Measurements from ENCODE around the gene UBE2N. TPM values are rescaled to one million over a fixed set of nuclear protein-coding genes. Genes with fewer than 3 reads are reported as not detected.

Gene UBE2N, protein sequence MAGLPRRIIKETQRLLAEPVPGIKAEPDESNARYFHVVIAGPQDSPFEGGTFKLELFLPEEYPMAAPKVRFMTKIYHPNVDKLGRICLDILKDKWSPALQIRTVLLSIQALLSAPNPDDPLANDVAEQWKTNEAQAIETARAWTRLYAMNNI
- total RNA-seq (2021; fragmentation: NEBNext Ultra II Directional; extraction: Animal tissue kit (Norgen Biotek cat#: 25700)) (215 and 225 TPM in 2 replicates), polyA plus RNA-seq (2011; rRNA removed) (62.1 and 108 TPM in 2 replicates), polyA minus RNA-seq (2011; rRNA and poly(A)+ RNA removed) (152 and 209 TPM in 2 replicates)
- 130 TPM for polyA plus RNA-seq (2011; cell fraction: cytosol; rRNA removed)
- polyA plus RNA-seq (2011; cell fraction: nucleus; rRNA removed), result 132 TPM
- 210 to 347 TPM (median 221 TPM) in 4 replicates for polyA plus RNA-seq (2012, experiment 1 of 2)
- 28.2 TPM for polyA plus RNA-seq (2012, experiment 2 of 2)
- polyA plus RNA-seq (2013, experiment 1 of 2), result 181 TPM
- polyA plus RNA-seq (2013, experiment 2 of 2), result 189 TPM
- 84.9 TPM for polyA minus RNA-seq (2011; cell fraction: cytosol; rRNA and poly(A)+ RNA removed)
- polyA minus RNA-seq (2011; cell fraction: nucleus; rRNA and poly(A)+ RNA removed), result 39.3 TPM
- long read RNA-seq, experiment 1, full-length matches to known transcripts, result 169 of 241 reads
- long read RNA-seq, experiment 1, partial matches to known transcripts, result 34 of 241 reads
- long read RNA-seq, experiment 1, other reads (novel, unspliced or antisense), result 38 of 241 reads
- long read RNA-seq, experiment 2, full-length matches to known transcripts, result 234 of 246 reads
- long read RNA-seq, experiment 2, partial matches to known transcripts, result 1 of 246 reads
- long read RNA-seq, experiment 2, other reads (novel, unspliced or antisense), result 11 of 246 reads

DNA sequence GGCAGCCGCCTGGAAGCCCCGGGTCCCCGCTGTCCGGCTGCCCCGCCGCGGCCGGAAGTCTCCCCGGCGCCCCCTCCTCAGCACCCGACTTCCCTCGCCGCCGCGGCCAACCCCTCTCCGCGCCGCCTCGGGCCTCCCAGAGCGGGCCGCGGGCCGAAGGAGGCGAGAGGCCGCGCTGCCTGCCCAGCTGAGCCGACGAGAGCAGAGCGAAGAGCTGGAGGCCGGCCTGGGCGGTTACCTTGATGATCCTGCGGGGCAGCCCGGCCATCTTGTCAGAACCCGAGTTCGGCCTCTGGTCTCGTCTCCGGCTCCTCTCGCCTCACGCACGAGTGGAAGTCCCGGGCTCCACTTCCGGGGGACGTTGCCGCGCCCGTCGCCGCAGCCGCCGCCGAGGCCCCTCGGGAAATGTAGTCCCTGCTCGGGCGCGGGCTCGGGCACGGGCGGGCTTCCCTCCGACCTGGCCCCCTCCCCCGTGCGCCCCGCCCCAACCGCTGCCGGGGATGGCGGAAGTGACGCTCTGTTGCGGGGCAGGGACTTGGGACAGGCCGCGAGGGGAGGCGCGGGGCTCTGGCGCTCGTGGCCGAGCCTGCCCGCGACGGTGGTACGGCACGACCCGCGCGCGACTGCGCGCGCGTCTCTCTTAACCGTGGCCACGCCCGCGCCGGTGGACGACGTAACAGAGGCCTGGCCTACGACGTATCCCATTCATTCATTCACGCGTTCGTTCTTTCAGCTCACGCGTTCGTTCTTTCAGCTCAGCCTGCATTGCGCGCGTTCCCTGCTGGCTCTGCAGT lies at the start of gene UBE2N:
Gene UBE2N (minus strand): TSS at position 331 of the 794 bp plus-strand sequence. CDS start 63 bp downstream, at position 268.
- CTCF ChIA-PET (ENCODE audit: partially characterized antibody), result no interaction called here
- no peak for FAIRE-seq
- WGBS, 2 experiments (ENCODE audit: extremely low coverage in 1 of 2, insufficient coverage in 1 of 2, insufficient read length in 1 of 2, insufficient replicate concordance in 2 of 2, low coverage in 1 of 2, low lambda C conversion rate in 2 of 2, missing lambda C conversion rate in 1 of 2), result 1% methylated on average over 75 of the region's 105 CpGs; no CpG with 5 or more reads in 1 of the 2 experiments
- TF ChIP-seq YY1 (IDR thresholded peaks at IDR 0.05; ENCODE audit: low read depth, low read length), result peak; percentile 85
- TF ChIP-seq SAP30 (IDR thresholded peaks at IDR 0.05; ENCODE audit: insufficient read depth, insufficient replicate concordance, low read length), result no peak
- peak; percentile 22; the same call in 1 of the 2 replicates for TF ChIP-seq RBBP5 (IDR thresholded peaks at IDR 0.05; ENCODE audit: borderline replicate concordance, low read depth, low read length)
- no peak for TF ChIP-seq CBX5 (IDR thresholded peaks at IDR 0.05; ENCODE audit: low read depth, low read length)
- TF ChIP-seq RFX5 (IDR thresholded peaks at IDR 0.05; ENCODE audit: borderline replicate concordance, low read depth, low read length), result no peak
- no peak for TF ChIP-seq RAD21 (IDR thresholded peaks at IDR 0.05 in 1 of 2, conservative IDR thresholded peaks at IDR 0.05 in 1 of 2; ENCODE audit: low read depth in 2 of 2, low read length in 2 of 2)
- no peak for TF ChIP-seq BRCA1 (IDR thresholded peaks at IDR 0.05; ENCODE audit: low read depth, low read length)

More for the DNA sequence above, at the start of gene UBE2N:
- peak within 1 kb of the TSS; percentile 64 for H3K4ac ChIP-seq (replicated peaks; ENCODE audit: insufficient read length, low read depth, low read length)
- no peaks in the 10 kb centered on the region for H3K9me3 ChIP-seq (ENCODE audit: insufficient read depth in 2 of 2, low read depth in 1 of 2, low read length in 1 of 2)
- peak within 1 kb of the TSS; percentile 94 for H4K5ac ChIP-seq (ENCODE audit: insufficient read length, low read depth, low read length)
- POLR2A ChIA-PET (ENCODE audit: partially characterized antibody), result interaction anchor here (0.9 to 2.4 kb wide), 13 partner anchors 12 to 679 kb away, joined by 3 to 9 read pairs (median 4); partner anchors contain the start of gene MRPL42
- no peaks in the 10 kb centered on the region for H3K36me3 ChIP-seq (ENCODE audit: control insufficient read depth in 2 of 4, insufficient read depth in 4 of 4, low read length in 3 of 4)
- H3K9ac ChIP-seq (replicated peaks in 1 of 4; ENCODE audit: extremely low read depth in 1 of 4, low read depth in 3 of 4, low read length in 3 of 4), result peak within 1 kb of the TSS; percentile 95 to 96 (median 96)
- H2AFZ ChIP-seq (ENCODE audit: low read length), result peak within 1 kb of the TSS; percentile 54
- peak; percentile 70 to 96 for DNase-seq (ENCODE audit: low read depth in 1 of 2, low spot score in 2 of 2)
- peak within 1 kb of the TSS; percentile 82 for H3K56ac ChIP-seq (replicated peaks; ENCODE audit: insufficient read length, low read depth, low read length)
- peak within 1 kb of the TSS; percentile 99 for H4K8ac ChIP-seq (ENCODE audit: extremely low read depth, insufficient read depth, low read length)
- no peaks in the 10 kb centered on the region for H3K79me1 ChIP-seq (ENCODE audit: low read depth, low read length)
- H2BK15ac ChIP-seq (ENCODE audit: low read length), result no peak within 1 kb of the TSS
- H3K4me3 ChIP-seq (ENCODE audit: extremely low read depth in 1 of 4, insufficient read depth in 2 of 4, low read depth in 3 of 4, low read length in 4 of 4), result peak within 1 kb of the TSS; percentile 87 to 96 (median 92)
- H3K23me2 ChIP-seq (ENCODE audit: low read depth, low read length), result peaks cover 11% of the 10 kb centered on the region; the same call in 1 of the 2 replicates
- H3K4me1 ChIP-seq (replicated peaks in 1 of 4; ENCODE audit: control insufficient read depth in 3 of 4, insufficient read depth in 4 of 4, low read length in 3 of 4), result peaks cover 0 to 15% (median 6%) of the 10 kb centered on the region in 4 experiments; a peak in 6 of 7 replicates
- no peak within 1 kb of the TSS for H2BK20ac ChIP-seq (ENCODE audit: low read length)
- H3K27ac ChIP-seq (ENCODE audit: low read depth, low read length), result peak within 1 kb of the TSS; percentile 95
- peak within 1 kb of the TSS; percentile 96 for H2BK5ac ChIP-seq (ENCODE audit: low read depth, low read length)
- peak within 1 kb of the TSS; percentile 89; the same call in 1 of the 2 replicates for H2AK5ac ChIP-seq (ENCODE audit: low read depth, low read length)
- H3K23ac ChIP-seq (ENCODE audit: insufficient read length), result no peak within 1 kb of the TSS
- H4K91ac ChIP-seq (replicated peaks; ENCODE audit: insufficient read length, low read length), result peak within 1 kb of the TSS; percentile 72
- H3K14ac ChIP-seq (ENCODE audit: insufficient read length), result no peak within 1 kb of the TSS
- H3K4me2 ChIP-seq (ENCODE audit: insufficient read depth in 1 of 2, low read depth in 2 of 2, low read length in 2 of 2), result peak within 1 kb of the TSS; percentile 82 to 92
- peaks cover 18 to 21% of the 10 kb centered on the region in 2 experiments for H4K20me1 ChIP-seq (replicated peaks in 1 of 2; ENCODE audit: control insufficient read depth in 1 of 2, insufficient read depth in 2 of 2, low read length in 2 of 2)
- no peak within 1 kb of the TSS for H2BK120ac ChIP-seq (replicated peaks; ENCODE audit: low read depth, low read length)
- peak within 1 kb of the TSS; percentile 94 for H3K18ac ChIP-seq (ENCODE audit: extremely low read depth, low read length)
- H2BK12ac ChIP-seq (ENCODE audit: low read depth, low read length), result peak within 1 kb of the TSS; percentile 95
- H3K79me2 ChIP-seq (ENCODE audit: control insufficient read depth in 1 of 2, insufficient read depth in 2 of 2, low read length in 2 of 2), result peaks cover 34 to 58% of the 10 kb centered on the region in 2 experiments
- no peaks in the 10 kb centered on the region for H3K27me3 ChIP-seq (replicated peaks in 1 of 4; ENCODE audit: control insufficient read depth in 3 of 4, extremely low read depth in 1 of 4, insufficient read depth in 3 of 4, low read length in 3 of 4)
